Lung (tissue), 12 donors: Measurements from ENCODE around the gene TRAPPC12. TPM values are rescaled to one million over a fixed set of nuclear protein-coding genes. Genes with fewer than 3 reads are reported as not detected.
A peak's percentile ranks its signal among the peaks of the same experiment; 100 is the strongest.
"Not testable (repeated sequence)": the region's sequence is repeated elsewhere in the genome, so short reads cannot be mapped to it uniquely, and the experiment has no call there.

Experiments
- ATAC-seq: fragments of 200-7000 bp; cut with Tn5 transposase; one replicate; pipeline ENCODE4 v1.9.1; 2020; ENCODE audit warnings: moderate number of reproducible peaks; ENCODE audit not compliant: insufficient read depth, low FRiP score
- DNase-seq, 3 donors: peaks; one replicate each; pipeline ENCODE4 v3.0.0-alpha.2; 2013 to 2017
- H3K27ac ChIP-seq, 2 donors: one replicate each; pipeline ENCODE4 v1.5.1; 2013; ENCODE audit warnings: mild to moderate bottlenecking in 2 of 2, moderate library complexity in 2 of 2, control low read depth in 1 of 2, inconsistent platforms in 1 of 2, low read depth in 1 of 2, low read length in 1 of 2
- H3K27me3 ChIP-seq, 3 donors: one replicate each; pipeline ENCODE4 v1.5.1; 2013; ENCODE audit warnings: low read length in 2 of 3; ENCODE audit not compliant: control insufficient read depth in 3 of 3, insufficient read depth in 3 of 3
- H3K36me3 ChIP-seq, 4 donors: one replicate each; pipeline ENCODE4 v1.5.1; 2013; ENCODE audit warnings: low read length in 4 of 4, mild to moderate bottlenecking in 1 of 4, moderate library complexity in 1 of 4; ENCODE audit not compliant: control insufficient read depth in 4 of 4, insufficient read depth in 4 of 4
- H3K4me1 ChIP-seq, 5 donors: one replicate each; pipeline ENCODE4 v1.5.1; 2013; ENCODE audit warnings: low read length in 5 of 5, mild to moderate bottlenecking in 2 of 5, moderate library complexity in 1 of 5; ENCODE audit not compliant: control insufficient read depth in 5 of 5, insufficient read depth in 5 of 5
- H3K4me3 ChIP-seq: one replicate; pipeline ENCODE4 v1.5.1; 2013; ENCODE audit warnings: mild to moderate bottlenecking, control low read depth, moderate library complexity
- H3K9ac ChIP-seq, 2 donors: one replicate each; pipeline ENCODE4 v1.5.1; 2013; ENCODE audit warnings: low read length in 2 of 2, control low read depth in 1 of 2; ENCODE audit not compliant: insufficient read depth in 1 of 2
- H3K9me3 ChIP-seq, 4 donors: one replicate each; pipeline ENCODE4 v1.5.1; 2013; ENCODE audit warnings: low read length in 3 of 4, mild to moderate bottlenecking in 1 of 4, moderate library complexity in 1 of 4; ENCODE audit not compliant: control insufficient read depth in 4 of 4, insufficient read depth in 3 of 4
- WGBS, 2 donors: extraction: QIAGEN DNeasy Blood & Tissue Kit; methylation state at CpG; one replicate each; pipeline ENCODE4 v1.1.7; 2013; 5-methylcytosine and 5-hydroxymethylcytosine counted together
- polyA plus RNA-seq, 2 donors: library from polyadenylated mRNA; stranded (reverse); fragments of 200-250 nt; gene quantifications; one replicate each; pipeline ENCODE4 v1.2.1, GENCODE V29; 2013
- total RNA-seq, 2 donors: library from RNA; depleted of rRNA in 1 of 2; stranded (reverse); fragments of >200 nt in 1 of 2; gene quantifications; one replicate each; pipeline ENCODE4 v1.2.1, GENCODE V29; 2014 to 2021
- TF ChIP-seq, protein P1 (sequence below): IDR thresholded peaks from 2 replicates; pipeline ENCODE4 v1.5.1; 2012; ENCODE audit warnings: mild to moderate bottlenecking; ENCODE audit errors: control extremely low read depth, extremely low read depth
- donor health status: control.
- donor health status: control.
- donor health status: Bipolar disorder and iron deficiency.
- donor health status: healthy.
- donor health status: DM: yes; HTN: yes; CAD: no.

TRAPPC12 gene
- total and polyA plus RNA-seq, 4 donors = 49.9 to 117 (median 91.0) TPM

DNA sequence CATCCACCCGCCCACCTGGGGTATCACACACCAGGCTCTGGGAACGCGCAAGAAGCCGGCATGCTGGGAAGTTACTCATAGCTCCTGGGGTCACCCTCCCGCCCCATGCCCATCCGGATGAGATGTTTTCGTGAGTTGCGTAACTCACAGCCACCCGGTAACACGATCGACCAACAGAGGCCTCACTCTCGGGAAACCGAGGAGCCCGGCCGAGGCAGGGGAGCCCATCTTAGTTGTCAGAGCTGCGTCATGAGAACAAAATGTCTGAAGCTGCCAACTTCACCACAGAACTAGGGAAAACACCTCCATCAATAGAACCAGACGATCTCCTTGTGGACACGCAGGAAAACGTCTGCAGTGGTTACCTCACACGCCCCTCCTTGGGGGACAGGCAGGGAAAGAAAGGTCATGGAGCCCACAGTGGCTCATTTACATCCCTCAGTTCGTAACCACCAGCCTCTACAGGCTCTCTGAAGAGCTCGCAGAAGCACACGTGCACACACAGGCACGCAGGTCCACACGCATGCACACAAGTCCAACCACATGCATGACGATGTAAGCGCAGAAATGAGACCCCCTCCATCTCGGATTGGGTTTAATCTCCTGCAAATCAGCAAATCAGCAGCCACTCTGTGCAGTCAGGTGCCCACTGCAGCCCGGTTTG lies 113.6 kb downstream of the TRAPPC12 start:
- Histone ChIP-seq H3K27ac (no peak overlapping the region), H3K4me1 (no peaks in the 10 kb centered on the region), H3K4me3 (no peak overlapping the region), H3K27me3 (no peaks in the 10 kb centered on the region), H3K36me3 (peaks cover 0 to 8% (median 5%) of the 10 kb centered on the region in 4 donors), H3K9me3 (no peaks in the 10 kb centered on the region), H3K9ac (no peak overlapping the region)
- 76 to 77% methylated on average over 29 of the region's 29 CpGs for WGBS, 2 donors
- no peak for DNase-seq
- ATAC-seq = peak; percentile 27
- TF ChIP-seq, protein P1, sequence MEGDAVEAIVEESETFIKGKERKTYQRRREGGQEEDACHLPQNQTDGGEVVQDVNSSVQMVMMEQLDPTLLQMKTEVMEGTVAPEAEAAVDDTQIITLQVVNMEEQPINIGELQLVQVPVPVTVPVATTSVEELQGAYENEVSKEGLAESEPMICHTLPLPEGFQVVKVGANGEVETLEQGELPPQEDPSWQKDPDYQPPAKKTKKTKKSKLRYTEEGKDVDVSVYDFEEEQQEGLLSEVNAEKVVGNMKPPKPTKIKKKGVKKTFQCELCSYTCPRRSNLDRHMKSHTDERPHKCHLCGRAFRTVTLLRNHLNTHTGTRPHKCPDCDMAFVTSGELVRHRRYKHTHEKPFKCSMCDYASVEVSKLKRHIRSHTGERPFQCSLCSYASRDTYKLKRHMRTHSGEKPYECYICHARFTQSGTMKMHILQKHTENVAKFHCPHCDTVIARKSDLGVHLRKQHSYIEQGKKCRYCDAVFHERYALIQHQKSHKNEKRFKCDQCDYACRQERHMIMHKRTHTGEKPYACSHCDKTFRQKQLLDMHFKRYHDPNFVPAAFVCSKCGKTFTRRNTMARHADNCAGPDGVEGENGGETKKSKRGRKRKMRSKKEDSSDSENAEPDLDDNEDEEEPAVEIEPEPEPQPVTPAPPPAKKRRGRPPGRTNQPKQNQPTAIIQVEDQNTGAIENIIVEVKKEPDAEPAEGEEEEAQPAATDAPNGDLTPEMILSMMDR = no peak

- DNase-seq = peak; percentile 58 to 69 (median 66)
- ATAC-seq = no peak
- WGBS, 2 donors = 34 to 47% methylated on average over 10 of the region's 10 CpGs
- no peaks in the 10 kb centered on the region for H3K4me1 ChIP-seq
- H3K9ac ChIP-seq = no peak overlapping the region
- TF ChIP-seq, protein P1 = no peak
- no peak overlapping the region for H3K27ac ChIP-seq
- peaks cover 5 to 12% (median 9%) of the 10 kb centered on the region in 4 donors for H3K36me3 ChIP-seq
- H3K4me3 ChIP-seq = no peak overlapping the region
- no peaks in the 10 kb centered on the region for H3K9me3 ChIP-seq
- no peaks in the 10 kb centered on the region for H3K27me3 ChIP-seq
Measured at GRCh38 chr2:3493615-3494007, 114.1 kb downstream of the TRAPPC12 start.

DNA sequence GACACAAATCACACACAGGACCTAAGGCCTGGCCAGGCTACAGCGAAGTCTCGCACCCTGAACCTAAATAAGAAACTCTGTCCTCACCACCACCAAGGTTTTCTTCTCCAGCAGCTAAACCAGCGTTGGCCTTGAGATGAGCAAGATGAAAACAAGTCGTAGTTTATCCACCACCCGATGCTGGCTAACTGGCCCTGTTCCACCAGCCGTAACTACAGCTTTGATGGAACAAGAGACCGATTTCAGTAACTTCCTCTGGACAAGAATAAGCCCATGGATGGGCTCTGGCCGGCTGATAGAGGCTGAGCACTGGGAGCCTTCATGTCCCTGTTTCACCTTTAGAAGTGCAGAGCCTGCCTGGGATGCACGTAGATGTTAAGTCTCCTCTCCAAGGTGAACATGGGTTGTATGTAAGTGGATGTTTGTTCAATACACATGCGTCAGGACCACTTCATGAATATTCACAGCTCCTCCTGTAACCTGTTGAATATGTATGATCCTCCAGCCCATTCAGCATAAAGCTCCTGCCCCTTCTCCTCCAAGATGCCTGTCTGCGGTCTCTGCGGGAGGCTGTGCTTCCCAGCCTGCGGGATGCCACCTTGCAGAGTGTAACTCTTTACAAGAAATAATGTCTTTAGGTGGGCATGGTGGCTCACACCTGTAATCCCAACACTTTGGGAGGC lies 115.6 kb downstream of the TRAPPC12 start:
- DNase-seq = no peak
- no peak for ATAC-seq
- no peaks in the 10 kb centered on the region for H3K27me3 ChIP-seq
- TF ChIP-seq, protein P1 = no peak
- H3K4me1 ChIP-seq = no peaks in the 10 kb centered on the region
- H3K9me3 ChIP-seq = no peaks in the 10 kb centered on the region
- H3K4me3 ChIP-seq = no peak overlapping the region
- peaks cover 7 to 17% (median 11%) of the 10 kb centered on the region in 4 donors for H3K36me3 ChIP-seq
- H3K27ac ChIP-seq = no peak overlapping the region
- 95% methylated on average over 13 of the region's 13 CpGs for WGBS, 2 donors
- H3K9ac ChIP-seq = no peak overlapping the region

DNA sequence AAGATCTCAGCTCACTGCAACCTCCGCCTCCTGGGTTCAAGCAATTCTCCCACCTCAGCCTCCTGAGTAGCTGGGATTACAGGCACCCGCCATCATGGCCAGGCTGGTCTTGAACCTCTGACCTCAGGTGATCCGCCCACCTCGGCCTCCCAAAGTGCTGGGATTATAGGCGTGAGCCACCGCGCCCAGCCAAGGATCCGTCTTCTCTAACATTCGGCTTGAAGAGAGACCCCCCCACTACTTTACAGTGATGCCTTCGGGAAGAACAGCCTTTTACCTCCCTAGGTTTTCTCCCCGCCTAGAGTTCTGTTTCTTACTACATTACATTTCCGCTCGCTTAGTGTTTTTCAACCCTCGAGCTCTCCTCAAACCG lies 117.2 kb downstream of the TRAPPC12 start:
- not testable (repeated sequence) for DNase-seq, H3K27me3 ChIP-seq, H3K27ac ChIP-seq, ATAC-seq, H3K9ac ChIP-seq, H3K4me1 ChIP-seq, H3K9me3 ChIP-seq, H3K4me3 ChIP-seq
- H3K36me3 ChIP-seq = peaks cover 9 to 26% (median 11%) of the 10 kb centered on the region in 4 donors
- 93 to 98% methylated on average over 15 of the region's 15 CpGs for WGBS, 2 donors
